Medulla oblongata (tissue), 1 donor: Measurements from ENCODE around the gene NAV2.

Experiments used
- DNase-seq: peaks from one replicate; pipeline ENCODE4 v3.0.0-alpha.2; 2015; ENCODE audit errors: extremely low spot score

NAV2 gene

DNA sequence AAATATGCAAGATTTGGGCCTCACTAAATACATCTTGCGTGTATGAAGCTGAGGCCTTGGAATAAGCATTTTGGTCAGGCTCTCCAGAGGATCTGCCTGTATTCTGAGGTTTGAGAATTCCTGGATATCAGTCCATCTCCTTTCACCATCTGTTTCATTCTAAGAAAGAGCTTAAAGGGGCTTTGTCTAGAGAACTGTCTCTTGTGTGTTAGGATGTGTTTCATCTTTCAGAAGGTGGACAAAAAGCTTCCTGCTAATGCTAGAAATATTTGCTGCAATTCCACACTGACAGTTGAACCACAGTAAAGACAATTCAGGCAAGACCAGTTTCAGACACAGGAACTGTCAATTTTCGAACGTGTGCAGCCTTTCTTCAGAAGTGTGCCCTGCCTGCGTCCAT lies 262.2 kb downstream of the NAV2 start:
- DNase-seq: no peak

- DNase-seq: no peak
Observed at GRCh38 chr11:19975414-19975990, 262.9 kb downstream of the NAV2 start.

GRCh38 chr11:19976281-19976941 lies 263.8 kb downstream of the NAV2 start:
- DNase-seq: no peak

- no peak for DNase-seq
Observed at GRCh38 chr11:19977941-19978340, 265.3 kb downstream of the NAV2 start.

- no peak for DNase-seq
Observed at GRCh38 chr11:19978668-19979518, 266.3 kb downstream of the NAV2 start.

DNA sequence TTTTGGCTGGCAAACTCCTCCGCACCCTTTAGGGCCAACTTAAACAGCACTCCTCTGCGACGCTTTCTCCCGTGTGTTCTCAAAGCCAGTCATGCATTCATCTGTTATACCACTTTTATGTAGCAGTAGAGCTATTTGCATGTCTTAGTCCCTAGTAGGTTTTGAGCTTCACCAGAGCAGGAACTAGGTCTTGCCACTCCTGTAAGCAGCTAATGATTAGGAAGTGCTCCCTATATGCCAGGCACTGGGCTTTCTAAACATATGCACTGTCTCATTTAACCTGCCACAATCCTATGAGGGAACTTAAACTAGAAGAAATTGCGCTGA lies 266.8 kb downstream of the NAV2 start:
- no peak for DNase-seq

GRCh38 chr11:19980388-19980787 lies 267.8 kb downstream of the NAV2 start:
- DNase-seq: no peak

DNA sequence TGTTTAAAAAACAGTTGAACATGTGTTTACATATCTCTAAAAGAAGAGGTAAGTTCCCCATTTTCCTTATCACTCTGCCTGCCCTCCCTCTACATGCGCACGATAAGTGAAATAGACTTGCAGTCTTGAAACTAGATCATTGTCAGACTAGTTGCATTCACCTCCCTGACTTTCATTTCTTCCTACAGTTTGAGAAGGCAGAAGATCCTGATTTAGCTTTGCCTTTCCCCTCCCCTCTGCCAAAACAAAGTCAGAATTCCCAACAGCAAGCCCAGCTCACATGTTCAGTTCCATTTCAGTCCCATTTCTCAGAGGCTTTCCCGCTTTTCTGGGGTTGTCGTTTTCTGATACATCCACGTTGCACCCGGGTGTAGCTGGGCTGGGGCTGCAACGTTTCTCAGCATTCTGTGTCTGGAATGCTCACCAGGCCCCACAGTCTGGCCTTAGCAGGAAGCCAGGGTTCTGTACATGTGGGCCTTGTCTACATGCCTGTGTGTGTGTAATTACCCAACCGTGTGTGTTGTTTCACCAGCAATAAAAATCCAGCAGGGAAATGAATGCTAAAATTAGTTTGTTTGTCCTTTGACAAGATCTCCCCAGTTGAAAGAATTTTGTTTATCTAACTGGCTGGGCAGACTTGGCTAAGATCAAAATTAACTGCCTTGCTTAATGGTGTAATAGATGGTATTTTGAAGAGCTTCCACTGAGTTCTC lies 268.5 kb downstream of the NAV2 start:
- DNase-seq: no peak

DNA sequence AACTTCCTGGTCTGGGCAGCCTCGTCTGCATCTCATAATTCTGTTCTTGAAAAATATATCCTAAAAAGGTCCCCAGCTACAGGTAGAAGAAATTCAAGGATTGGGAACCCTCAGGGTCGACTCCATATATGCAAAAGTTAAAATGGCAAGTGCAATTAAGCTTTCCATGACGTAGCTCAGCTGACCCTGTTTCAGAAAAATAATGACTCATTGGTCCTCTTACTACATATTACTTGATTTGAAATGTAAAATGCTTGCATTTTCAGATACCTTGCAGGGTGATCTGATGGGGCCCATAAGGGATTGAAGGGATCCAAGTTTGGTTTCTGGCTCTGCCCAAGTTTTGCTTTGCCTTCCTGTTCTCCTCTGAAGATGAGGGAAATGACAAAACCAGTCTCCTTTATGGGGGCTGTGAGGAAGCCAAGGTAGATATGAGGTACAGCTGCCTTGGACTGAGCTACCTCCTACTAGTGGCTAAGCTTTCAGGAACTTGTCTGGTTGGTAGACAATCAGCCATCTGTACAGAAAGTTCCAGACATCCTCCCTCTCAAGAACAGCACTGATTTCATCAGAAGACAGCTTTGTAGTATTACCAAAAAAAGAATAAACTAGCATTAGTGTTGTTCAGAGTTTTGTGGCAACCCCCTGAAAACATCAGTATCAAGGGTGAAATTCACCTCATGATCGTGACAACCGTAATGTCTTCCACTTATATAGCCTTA lies 270.3 kb downstream of the NAV2 start:
- no peak for DNase-seq

DNA sequence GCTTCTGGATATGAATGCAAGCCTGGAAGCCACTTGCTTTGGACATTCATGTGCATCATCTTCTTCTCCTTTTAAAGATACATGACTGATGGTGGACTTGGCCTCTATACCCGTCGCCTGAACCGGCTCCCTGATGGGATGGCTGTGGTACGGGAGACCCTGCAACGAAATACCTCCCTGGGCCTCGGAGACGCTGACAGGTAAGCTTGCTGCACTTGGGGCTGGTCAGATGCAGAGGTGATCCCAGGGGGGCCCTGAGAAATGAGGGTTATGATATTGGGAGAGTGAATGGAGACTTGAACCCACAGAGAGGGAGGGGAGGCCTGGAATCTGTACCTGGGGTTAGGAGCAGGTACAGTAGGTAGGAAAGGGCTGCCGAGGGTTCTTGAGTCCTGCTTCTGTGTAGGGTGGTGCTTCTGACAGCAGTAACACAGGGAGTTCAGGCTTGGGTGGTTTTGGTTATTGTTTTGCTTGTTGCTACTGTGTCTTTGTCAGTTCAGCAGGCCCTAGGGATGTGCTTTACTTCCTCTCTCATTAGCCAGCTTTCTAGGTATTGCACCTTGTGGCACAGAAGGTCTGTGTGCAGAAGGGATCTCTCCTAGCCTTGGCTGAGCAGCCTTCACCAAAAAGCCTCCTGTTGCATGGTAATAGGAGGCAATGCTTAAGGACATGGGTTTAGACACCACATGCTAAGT lies 271.6 kb downstream of the NAV2 start:
- no peak for DNase-seq

- peak; percentile 81 for DNase-seq
Observed at GRCh38 chr11:19985111-19985510, 272.5 kb downstream of the NAV2 start.

DNA sequence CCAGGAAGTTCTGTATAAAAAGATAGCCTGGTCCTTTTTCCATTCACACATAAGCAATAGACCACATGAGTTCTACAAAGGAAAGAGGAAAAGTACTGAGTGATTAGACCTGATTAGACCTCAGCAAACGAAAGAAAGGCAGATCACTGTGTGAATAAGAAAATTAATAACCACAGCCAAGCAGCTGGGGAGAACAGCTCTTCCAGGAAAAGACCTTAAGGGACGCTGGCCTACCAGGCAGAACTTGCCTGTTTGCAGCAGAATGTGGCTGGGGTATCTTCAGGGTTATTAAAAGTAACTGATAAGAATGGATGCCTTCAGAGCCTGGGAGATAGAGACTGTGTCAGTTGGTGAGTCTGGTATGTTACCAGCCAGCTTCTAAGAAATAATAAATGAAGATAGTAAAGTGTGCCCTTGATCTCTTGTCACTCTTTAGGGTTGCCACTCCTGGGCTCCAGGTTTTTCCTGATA lies 274.7 kb downstream of the NAV2 start:
- DNase-seq: no peak

GRCh38 chr11:19988598-19988997 lies 276.0 kb downstream of the NAV2 start:
- DNase-seq: peak; percentile 87

DNA sequence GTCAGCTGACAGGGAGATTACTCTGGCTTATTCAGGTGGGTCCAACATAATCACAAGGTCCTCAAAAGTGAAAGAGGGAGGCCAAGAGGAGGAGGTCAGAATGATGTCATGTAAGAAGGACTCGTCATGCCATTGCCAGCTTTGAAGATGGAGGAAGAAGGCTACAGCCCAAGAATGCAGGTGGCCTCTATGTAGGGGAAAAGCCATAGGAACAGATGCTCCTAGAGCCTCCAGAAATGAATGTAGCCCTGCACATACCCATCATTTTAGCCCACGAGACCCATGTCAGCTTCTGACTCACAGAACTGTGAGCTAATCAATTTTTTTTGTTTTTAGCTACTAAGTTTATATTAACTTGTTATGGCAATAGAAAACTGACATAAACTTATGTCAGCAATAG lies 276.6 kb downstream of the NAV2 start:
- no peak for DNase-seq

DNA sequence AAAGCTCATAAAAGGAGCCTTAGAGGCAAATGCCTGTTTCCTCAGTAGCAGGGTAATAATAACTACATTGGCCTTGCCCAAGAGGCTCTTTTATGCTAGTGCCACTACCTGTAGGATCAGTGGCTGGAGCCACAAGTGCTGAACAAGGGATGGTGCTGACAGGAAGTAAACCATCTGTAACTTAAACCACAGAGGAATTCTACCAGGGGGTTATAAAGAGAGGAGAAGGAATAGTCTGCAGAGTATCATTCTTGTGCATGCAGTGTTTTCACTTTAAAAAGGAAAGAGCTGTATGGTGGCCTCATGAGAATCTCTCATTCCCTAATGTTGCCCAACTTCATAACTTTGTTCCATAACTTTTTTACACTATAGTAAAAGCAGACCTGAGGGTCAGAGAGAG lies 279.5 kb downstream of the NAV2 start:
- DNase-seq: no peak

DNA sequence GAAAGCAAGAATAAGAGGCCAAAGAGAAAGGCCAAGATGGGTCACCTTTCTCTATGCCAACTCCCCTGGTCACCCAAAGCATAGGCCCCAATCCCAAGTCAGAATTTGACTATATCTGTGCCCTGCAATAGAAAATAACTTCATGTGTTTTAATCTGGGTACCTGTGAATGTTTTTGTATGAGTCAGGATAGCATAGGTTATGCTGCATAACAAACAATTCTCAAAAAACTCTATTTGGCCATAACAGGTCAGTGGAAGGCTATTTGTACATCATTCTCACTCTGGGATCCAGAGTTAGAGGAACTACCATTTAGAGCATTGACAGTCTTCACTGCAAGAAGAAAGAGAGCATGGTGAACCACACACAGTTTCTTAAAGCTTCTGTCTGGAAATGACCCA lies 280.4 kb downstream of the NAV2 start:
- DNase-seq: no peak

GRCh38 chr11:19994672-19995071 lies 282.0 kb downstream of the NAV2 start:
- no peak for DNase-seq

DNA sequence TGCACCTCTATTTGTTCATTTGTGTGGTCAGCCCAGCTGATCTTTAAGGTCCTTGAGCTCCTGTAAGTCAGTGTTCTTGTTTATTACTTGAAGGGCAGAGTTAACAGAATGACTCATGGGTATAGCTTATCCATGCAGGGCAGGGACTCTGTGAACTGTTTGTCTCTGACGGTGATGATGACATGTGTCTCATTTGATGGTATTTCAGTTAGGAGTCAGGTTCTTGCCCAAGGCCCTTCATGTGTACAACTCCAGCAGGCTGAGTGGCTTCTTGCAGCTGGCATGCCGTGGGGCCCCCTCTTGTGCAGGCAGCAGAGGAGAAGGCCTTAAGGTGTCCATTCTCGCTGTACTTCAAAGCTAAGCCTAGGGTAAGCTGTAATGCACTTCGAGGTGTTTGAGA lies 282.5 kb downstream of the NAV2 start:
- DNase-seq: no peak

GRCh38 chr11:19996571-19996970 lies 283.9 kb downstream of the NAV2 start:
- DNase-seq: no peak

GRCh38 chr11:20000022-20000350 lies 287.3 kb downstream of the NAV2 start:
- no peak for DNase-seq
